Neural progenitor cell (in vitro differentiated cells): ENCODE results near the gene LGI4.

Source experiments
- EZH2 ChIP-seq: fragments of 200-600 bp; sonication (generic); IDR thresholded peaks from 2 replicates; pipeline ENCODE4 v1.6.1; 2017; ENCODE audit warnings: antibody characterized with exemption, mild to moderate bottlenecking, moderate library complexity
- EZH2phosphoT487 ChIP-seq: fragments of 200-600 bp; sonication (generic); IDR thresholded peaks from 2 replicates; pipeline ENCODE4 v1.6.1; 2017; ENCODE audit warnings: antibody characterized with exemption
- TF ChIP-seq, protein P1 (sequence below): fragments of 200-600 bp; sonication (generic); IDR thresholded peaks from 2 replicates; pipeline ENCODE4 v1.5.1; 2017; ENCODE audit warnings: antibody characterized with exemption, mild to moderate bottlenecking

DNA sequence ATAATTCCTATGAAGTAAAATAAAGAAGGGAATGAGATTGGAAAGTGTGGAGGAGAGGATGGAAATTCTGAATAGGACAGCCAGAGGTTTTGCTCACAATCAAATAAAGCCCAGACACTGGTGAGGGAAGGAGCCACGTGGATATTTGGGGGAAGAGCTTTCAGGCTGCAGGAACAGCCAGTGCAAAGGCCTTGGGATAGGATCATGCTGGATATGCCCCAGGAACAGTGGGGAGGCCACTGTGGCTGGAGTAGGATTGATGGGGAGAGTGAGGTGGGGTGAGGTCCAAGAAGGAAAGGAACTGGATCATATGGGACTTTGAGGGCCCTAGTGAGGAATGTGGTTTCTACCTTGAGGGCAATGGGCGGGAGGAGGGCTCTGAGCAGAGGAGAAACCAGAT, 15.6 kb upstream of the LGI4 start:
- TF ChIP-seq EZH2 (no peak), EZH2phosphoT487 (no peak)
- TF ChIP-seq, protein P1, sequence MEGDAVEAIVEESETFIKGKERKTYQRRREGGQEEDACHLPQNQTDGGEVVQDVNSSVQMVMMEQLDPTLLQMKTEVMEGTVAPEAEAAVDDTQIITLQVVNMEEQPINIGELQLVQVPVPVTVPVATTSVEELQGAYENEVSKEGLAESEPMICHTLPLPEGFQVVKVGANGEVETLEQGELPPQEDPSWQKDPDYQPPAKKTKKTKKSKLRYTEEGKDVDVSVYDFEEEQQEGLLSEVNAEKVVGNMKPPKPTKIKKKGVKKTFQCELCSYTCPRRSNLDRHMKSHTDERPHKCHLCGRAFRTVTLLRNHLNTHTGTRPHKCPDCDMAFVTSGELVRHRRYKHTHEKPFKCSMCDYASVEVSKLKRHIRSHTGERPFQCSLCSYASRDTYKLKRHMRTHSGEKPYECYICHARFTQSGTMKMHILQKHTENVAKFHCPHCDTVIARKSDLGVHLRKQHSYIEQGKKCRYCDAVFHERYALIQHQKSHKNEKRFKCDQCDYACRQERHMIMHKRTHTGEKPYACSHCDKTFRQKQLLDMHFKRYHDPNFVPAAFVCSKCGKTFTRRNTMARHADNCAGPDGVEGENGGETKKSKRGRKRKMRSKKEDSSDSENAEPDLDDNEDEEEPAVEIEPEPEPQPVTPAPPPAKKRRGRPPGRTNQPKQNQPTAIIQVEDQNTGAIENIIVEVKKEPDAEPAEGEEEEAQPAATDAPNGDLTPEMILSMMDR: no peak
